MCF 10A (cell line): Measurements from ENCODE around the gene GEMIN5. TPM values are rescaled to one million over a fixed set of nuclear protein-coding genes. Genes with fewer than 3 reads are reported as not detected.

Experiments used
- BruUV-seq: library from RNA; stranded (reverse); fragments of 400-500 nt; replicated peaks from 2 replicates; lab custom pipeline; 2021; lab: Mats Ljungman, UMichigan
- CTCF ChIA-PET: fragments of 300-600 bp; sonication (Branson Sonifier 250); formaldehyde crosslinking; extraction: SDS; loops from one replicate; lab custom pipeline; 2021; ENCODE audit warnings: antibody characterized with exemption, inconsistent platforms; lab: Yijun Ruan, JAX
- POLR2A ChIA-PET: fragments of 300-600, 350-650 bp; sonication (Branson Sonifier 250); formaldehyde crosslinking; extraction: SDS; loops from one replicate; lab custom pipeline; 2020; ENCODE audit warnings: antibody characterized with exemption, inconsistent platforms; lab: Yijun Ruan, JAX
- DNase-seq: peaks from one replicate; pipeline ENCODE4 v3.0.0-alpha.2; 2018; ENCODE audit not compliant: unreplicated experiment
- H3K27ac Mint-ChIP-seq: one replicate; pipeline ENCODE4 v1.8.0; 2022; ENCODE audit warnings: mild to moderate bottlenecking, low read depth, mixed read lengths; ENCODE audit not compliant: unreplicated experiment
- H3K27me3 Mint-ChIP-seq: one replicate; pipeline ENCODE4 v1.8.0; 2022; ENCODE audit warnings: mixed read lengths; ENCODE audit not compliant: insufficient read depth, unreplicated experiment
- H3K36me3 Mint-ChIP-seq: one replicate; pipeline ENCODE4 v1.8.0; 2022; ENCODE audit warnings: mild to moderate bottlenecking, moderate library complexity, mixed read lengths; ENCODE audit not compliant: insufficient read depth, unreplicated experiment
- H3K4me1 Mint-ChIP-seq: one replicate; pipeline ENCODE4 v1.8.0; 2022; ENCODE audit warnings: mixed read lengths; ENCODE audit not compliant: insufficient read depth, unreplicated experiment
- H3K4me3 Mint-ChIP-seq: one replicate; pipeline ENCODE4 v1.8.0; 2022; ENCODE audit warnings: mild to moderate bottlenecking, moderate library complexity, mixed read lengths; ENCODE audit not compliant: unreplicated experiment
- H3K9me3 Mint-ChIP-seq: one replicate; pipeline ENCODE4 v1.8.0; 2022; ENCODE audit warnings: mixed read lengths; ENCODE audit not compliant: unreplicated experiment
- intact Hi-C: fragments of 100-400 bp; cut with micrococcal nuclease; formaldehyde crosslinking; loops from 2 replicates; pipeline ENCODE4 v1.14.1; 2022
- total RNA-seq: library from RNA; stranded (reverse); gene quantifications from 2 replicates; pipeline ENCODE4 v1.2.3, GENCODE V29; 2022
- TF ChIP-seq, protein P1 (sequence below): fragments of 200-600 bp; IDR thresholded peaks from one replicate; pipeline ENCODE4 v1.8.0; 2022; ENCODE audit warnings: antibody characterized with exemption, mild to moderate bottlenecking; ENCODE audit not compliant: unreplicated experiment

GEMIN5 gene
- total RNA-seq, 1 experiment from 2014 or later = 34.5 TPM

DNA sequence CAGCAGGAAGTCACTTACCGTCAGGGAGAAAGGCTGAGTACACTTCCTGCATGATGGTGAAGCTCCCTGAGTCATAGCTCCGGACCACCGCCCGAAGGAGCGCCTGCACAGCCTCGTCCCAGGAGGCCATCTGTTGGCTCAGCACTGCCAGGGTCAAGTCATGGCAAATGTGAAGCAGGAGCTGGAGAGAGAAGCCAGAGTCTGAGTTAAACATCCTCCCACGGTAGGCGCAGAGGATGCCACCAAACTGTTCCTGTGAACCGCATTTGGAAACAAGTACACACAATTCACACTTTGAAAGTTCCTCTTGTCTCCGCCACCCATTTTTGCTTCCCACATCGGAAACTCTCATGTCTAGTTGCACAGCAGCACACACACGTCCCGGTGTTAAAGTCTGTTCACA is 45.6 kb downstream of the GEMIN5 start:
- Mint-ChIP-seq H3K9me3 (peaks cover under 1% of the 10 kb centered on the region), H3K27me3 (no peaks in the 10 kb centered on the region), H3K36me3 (peaks cover 100% of the 10 kb centered on the region), H3K27ac (no peak overlapping the region), H3K4me3 (no peak overlapping the region), H3K4me1 (no peaks in the 10 kb centered on the region)
- intact Hi-C loops = no loop called here
- TF ChIP-seq, protein P1, sequence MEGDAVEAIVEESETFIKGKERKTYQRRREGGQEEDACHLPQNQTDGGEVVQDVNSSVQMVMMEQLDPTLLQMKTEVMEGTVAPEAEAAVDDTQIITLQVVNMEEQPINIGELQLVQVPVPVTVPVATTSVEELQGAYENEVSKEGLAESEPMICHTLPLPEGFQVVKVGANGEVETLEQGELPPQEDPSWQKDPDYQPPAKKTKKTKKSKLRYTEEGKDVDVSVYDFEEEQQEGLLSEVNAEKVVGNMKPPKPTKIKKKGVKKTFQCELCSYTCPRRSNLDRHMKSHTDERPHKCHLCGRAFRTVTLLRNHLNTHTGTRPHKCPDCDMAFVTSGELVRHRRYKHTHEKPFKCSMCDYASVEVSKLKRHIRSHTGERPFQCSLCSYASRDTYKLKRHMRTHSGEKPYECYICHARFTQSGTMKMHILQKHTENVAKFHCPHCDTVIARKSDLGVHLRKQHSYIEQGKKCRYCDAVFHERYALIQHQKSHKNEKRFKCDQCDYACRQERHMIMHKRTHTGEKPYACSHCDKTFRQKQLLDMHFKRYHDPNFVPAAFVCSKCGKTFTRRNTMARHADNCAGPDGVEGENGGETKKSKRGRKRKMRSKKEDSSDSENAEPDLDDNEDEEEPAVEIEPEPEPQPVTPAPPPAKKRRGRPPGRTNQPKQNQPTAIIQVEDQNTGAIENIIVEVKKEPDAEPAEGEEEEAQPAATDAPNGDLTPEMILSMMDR = no peak
- CTCF ChIA-PET = interaction anchor here (1.4 kb wide), 1 partner anchor 11 kb away, joined by 4 read pairs; no protein-coding TSS in a partner anchor
- BruUV-seq = no TSS peak
- POLR2A ChIA-PET = interaction anchor here (1.7 kb wide), 1 partner anchor 10 kb away, joined by 5 read pairs; no protein-coding TSS in a partner anchor
- no peak for DNase-seq

DNA sequence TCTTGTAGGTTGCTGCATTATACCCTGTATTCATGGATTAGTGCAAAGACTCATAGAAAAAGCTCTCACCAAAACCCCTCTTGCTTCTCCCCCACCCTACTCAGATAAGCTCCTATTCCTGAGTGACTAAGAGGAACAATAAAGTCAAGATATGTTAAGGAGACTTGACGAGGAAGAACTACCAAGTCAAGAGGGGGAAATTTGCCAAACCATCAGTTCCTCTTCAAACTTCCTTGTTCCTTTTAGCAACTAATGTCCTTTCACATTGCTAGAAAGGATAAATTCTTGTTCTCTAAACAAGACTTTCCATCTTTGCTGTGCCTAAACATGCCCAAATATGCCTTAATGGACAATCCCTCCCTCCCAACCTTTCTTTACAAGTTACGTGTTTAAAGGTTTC is 52.6 kb downstream of the GEMIN5 start:
- no peak overlapping the region for H3K27ac Mint-ChIP-seq
- TF ChIP-seq, protein P1 = no peak
- intact Hi-C loops = no loop called here
- no peaks in the 10 kb centered on the region for H3K4me1 Mint-ChIP-seq
- no peak for DNase-seq
- peaks cover 25% of the 10 kb centered on the region for H3K9me3 Mint-ChIP-seq
- H3K36me3 Mint-ChIP-seq = peaks cover 70% of the 10 kb centered on the region
- CTCF ChIA-PET = interaction anchor here (0.6 to 0.7 kb wide), 3 partner anchors 22 to 237 kb away, joined by 3 to 5 read pairs (median 3); no protein-coding TSS in a partner anchor
- no peaks in the 10 kb centered on the region for H3K27me3 Mint-ChIP-seq
- H3K4me3 Mint-ChIP-seq = no peak overlapping the region
- POLR2A ChIA-PET = interaction anchor here (0.6 to 0.9 kb wide), 4 partner anchors 13 to 21 kb away, joined by 3 to 4 read pairs (median 3); no protein-coding TSS in a partner anchor
- BruUV-seq = no TSS peak

DNA sequence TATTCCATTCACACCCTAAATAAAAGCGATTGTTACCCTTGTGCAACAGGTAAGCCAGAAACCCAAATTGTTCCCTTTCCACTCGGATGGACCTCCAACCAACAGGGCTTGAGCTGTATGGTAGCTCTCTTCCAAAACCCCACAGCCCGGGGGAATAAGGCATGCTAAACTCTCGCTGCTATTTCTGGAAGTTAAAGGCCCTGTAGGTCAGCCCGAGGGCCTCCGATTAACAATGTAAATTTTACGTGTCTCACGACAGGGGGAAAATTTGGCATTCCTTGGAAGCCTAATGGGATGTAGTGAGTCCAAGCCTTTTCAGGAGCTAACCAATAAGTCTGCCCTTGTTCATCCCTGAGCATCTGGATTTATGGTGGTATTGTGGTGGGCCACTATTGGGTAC is 53.6 kb downstream of the GEMIN5 start:
- peaks cover 60% of the 10 kb centered on the region for H3K36me3 Mint-ChIP-seq
- no TSS peak for BruUV-seq
- no peaks in the 10 kb centered on the region for H3K27me3 Mint-ChIP-seq
- POLR2A ChIA-PET = interaction anchor here (0.9 kb wide), 1 partner anchor 12 kb away, joined by 3 read pairs; no protein-coding TSS in a partner anchor
- no peak overlapping the region for H3K27ac Mint-ChIP-seq
- CTCF ChIA-PET = no interaction called here
- no peak overlapping the region for H3K4me3 Mint-ChIP-seq
- no peaks in the 10 kb centered on the region for H3K4me1 Mint-ChIP-seq
- TF ChIP-seq, protein P1 = no peak
- no peak for DNase-seq
- peaks cover 25% of the 10 kb centered on the region for H3K9me3 Mint-ChIP-seq
- intact Hi-C loops = no loop called here

DNA sequence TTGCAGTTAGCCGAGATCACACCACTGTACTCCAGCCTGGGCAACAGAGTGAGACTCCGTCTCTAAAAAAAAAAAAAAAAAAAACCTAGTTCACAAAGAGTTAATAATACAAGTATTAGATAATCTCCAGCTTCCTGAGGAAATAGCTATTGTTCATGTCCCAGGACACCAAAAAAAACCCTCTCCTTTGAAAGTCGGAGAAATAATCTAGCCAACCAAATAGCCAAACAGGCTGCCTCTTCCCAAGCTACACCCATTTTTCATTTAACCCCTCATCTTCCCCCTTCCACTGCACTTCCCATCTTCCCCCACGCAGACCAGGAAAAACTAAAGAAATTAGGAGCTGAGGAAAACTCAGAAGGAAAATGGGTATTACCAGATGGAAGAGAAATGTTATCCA is 56.0 kb downstream of the GEMIN5 start:
- intact Hi-C loops = no loop called here
- H3K36me3 Mint-ChIP-seq = peaks cover 41% of the 10 kb centered on the region
- TF ChIP-seq, protein P1 = no peak
- ChIA-PET CTCF (interaction anchor here (1.1 kb wide), 1 partner anchor 19 kb away, joined by 3 read pairs; no protein-coding TSS in a partner anchor), POLR2A (interaction anchor here (0.7 to 2.5 kb wide), 2 partner anchors 52 to 66 kb away, joined by 5 to 6 read pairs; no protein-coding TSS in a partner anchor)
- H3K27me3 Mint-ChIP-seq = no peaks in the 10 kb centered on the region
- no peaks in the 10 kb centered on the region for H3K4me1 Mint-ChIP-seq
- no TSS peak for BruUV-seq
- peaks cover 21% of the 10 kb centered on the region for H3K9me3 Mint-ChIP-seq
- H3K27ac Mint-ChIP-seq = no peak overlapping the region
- DNase-seq = no peak
- no peak overlapping the region for H3K4me3 Mint-ChIP-seq
